Astrocyte of the spinal cord (primary cell): ENCODE measurements around the gene LRRC4.

Experiments used
- DNase-seq: peaks from one replicate; pipeline ENCODE4 v3.0.0; 2011; ENCODE audit warnings: low read depth, low spot score
- H3K4me3 ChIP-seq: 2 replicates; pipeline ENCODE4 v1.5.1; 2011; ENCODE audit warnings: low read depth, mild to moderate bottlenecking, low read length, moderate library complexity
- in situ Hi-C: cut with HindIII; loops from 2 replicates; pipeline ENCODE4 v1.10.0; 2017; ENCODE audit warnings: low sequenced_read_pairs
- TF ChIP-seq, protein P1 (sequence below): IDR thresholded peaks from 2 replicates; pipeline ENCODE4 v1.5.1; 2012; ENCODE audit warnings: low read depth, mild to moderate bottlenecking, low read length, inconsistent platforms

LRRC4 gene

DNA sequence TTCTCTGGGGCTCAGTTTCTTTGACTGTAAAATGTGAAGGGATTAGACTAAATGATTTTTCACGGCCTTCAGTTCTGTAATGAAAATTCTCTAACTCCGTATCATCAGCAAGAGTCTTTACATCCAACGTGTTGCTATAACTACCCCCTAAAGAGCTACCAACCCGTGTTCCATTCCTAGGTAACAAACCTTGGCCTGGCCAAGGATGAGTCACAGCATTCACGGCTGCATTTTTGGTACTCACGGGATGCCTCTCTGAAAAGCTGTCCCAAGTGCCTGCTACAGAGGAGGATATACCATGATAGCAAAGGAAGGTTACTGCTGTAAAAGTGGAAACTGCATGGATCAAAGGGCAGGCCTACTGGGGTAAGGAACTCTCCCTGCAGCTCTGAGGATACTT, 5.9 kb downstream of the LRRC4 start:
- in situ Hi-C loops: no loop called here
- TF ChIP-seq, protein P1, sequence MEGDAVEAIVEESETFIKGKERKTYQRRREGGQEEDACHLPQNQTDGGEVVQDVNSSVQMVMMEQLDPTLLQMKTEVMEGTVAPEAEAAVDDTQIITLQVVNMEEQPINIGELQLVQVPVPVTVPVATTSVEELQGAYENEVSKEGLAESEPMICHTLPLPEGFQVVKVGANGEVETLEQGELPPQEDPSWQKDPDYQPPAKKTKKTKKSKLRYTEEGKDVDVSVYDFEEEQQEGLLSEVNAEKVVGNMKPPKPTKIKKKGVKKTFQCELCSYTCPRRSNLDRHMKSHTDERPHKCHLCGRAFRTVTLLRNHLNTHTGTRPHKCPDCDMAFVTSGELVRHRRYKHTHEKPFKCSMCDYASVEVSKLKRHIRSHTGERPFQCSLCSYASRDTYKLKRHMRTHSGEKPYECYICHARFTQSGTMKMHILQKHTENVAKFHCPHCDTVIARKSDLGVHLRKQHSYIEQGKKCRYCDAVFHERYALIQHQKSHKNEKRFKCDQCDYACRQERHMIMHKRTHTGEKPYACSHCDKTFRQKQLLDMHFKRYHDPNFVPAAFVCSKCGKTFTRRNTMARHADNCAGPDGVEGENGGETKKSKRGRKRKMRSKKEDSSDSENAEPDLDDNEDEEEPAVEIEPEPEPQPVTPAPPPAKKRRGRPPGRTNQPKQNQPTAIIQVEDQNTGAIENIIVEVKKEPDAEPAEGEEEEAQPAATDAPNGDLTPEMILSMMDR: no peak
- DNase-seq: peak; percentile 46
- H3K4me3 ChIP-seq: no peak overlapping the region

GRCh38 chr7:128024151-128024550, 7.1 kb downstream of the LRRC4 start:
- TF ChIP-seq, protein P1: no peak
- DNase-seq: no peak
- in situ Hi-C loops: no loop called here
- no peak overlapping the region for H3K4me3 ChIP-seq

- peak; percentile 63 for DNase-seq
- no peak overlapping the region for H3K4me3 ChIP-seq
- in situ Hi-C loops: no loop called here
- TF ChIP-seq, protein P1: no peak
Observed at GRCh38 chr7:128022631-128023532, 8.4 kb downstream of the LRRC4 start.

GRCh38 chr7:128021366-128021765, 9.9 kb downstream of the LRRC4 start:
- no peak overlapping the region for H3K4me3 ChIP-seq
- no peak for DNase-seq
- TF ChIP-seq, protein P1: no peak
- in situ Hi-C loops: no loop called here

DNA sequence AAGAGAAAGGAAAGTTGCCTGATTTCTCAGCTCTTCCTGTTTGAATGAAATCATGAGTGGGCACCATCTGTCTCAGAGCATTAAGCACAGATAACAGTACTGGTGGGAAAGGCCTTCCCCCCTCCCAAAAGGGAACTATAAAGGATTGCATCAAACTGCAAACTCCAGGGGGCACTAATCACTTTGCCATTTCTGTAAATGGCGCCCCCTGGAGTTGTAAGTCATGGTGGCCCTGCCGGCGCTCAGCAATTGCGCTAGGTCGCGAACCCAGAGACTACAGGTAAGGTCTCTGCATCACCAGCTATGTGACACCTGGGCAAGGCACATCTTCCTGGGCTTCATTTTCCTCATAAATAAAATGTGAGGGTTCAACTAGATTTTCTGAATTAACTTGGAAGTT, 11.1 kb downstream of the LRRC4 start:
- no peak overlapping the region for H3K4me3 ChIP-seq
- in situ Hi-C loops: no loop called here
- TF ChIP-seq, protein P1: peak; percentile 23
- no peak for DNase-seq

DNA sequence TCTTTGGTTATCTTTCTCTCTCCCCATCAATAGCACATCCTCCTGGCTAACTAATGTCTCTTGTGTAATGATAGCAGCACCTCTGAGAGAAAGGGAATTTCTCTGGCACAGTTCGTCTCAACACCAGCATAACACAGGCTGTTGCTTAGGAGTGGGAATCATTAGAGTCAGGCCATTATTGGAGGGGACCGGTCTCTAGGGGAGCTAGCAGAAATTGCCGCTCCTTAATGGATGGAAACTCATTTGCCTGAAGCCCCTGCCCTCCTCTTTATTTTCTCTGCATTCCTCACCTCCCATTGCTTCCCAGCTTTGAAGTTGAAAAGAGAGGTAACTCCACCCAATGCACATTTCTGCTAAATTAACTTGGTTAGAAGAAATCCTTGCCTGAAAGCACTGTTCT, 11.9 kb downstream of the LRRC4 start:
- H3K4me3 ChIP-seq: no peak overlapping the region
- no peak for DNase-seq
- TF ChIP-seq, protein P1: no peak
- in situ Hi-C loops: no loop called here
